Middle frontal gyrus (tissue), 1 donor: ENCODE results near the gene SAMD8.
"Not testable (repeated sequence)": the region's sequence is repeated elsewhere in the genome, so short reads cannot be mapped to it uniquely, and the experiment has no call there.

Experiments used
- DNase-seq: peaks from one replicate; pipeline ENCODE4 v3.0.0-alpha.2; 2015; ENCODE audit warnings: low spot score; ENCODE audit errors: extremely low spot score

Gene SAMD8

DNA sequence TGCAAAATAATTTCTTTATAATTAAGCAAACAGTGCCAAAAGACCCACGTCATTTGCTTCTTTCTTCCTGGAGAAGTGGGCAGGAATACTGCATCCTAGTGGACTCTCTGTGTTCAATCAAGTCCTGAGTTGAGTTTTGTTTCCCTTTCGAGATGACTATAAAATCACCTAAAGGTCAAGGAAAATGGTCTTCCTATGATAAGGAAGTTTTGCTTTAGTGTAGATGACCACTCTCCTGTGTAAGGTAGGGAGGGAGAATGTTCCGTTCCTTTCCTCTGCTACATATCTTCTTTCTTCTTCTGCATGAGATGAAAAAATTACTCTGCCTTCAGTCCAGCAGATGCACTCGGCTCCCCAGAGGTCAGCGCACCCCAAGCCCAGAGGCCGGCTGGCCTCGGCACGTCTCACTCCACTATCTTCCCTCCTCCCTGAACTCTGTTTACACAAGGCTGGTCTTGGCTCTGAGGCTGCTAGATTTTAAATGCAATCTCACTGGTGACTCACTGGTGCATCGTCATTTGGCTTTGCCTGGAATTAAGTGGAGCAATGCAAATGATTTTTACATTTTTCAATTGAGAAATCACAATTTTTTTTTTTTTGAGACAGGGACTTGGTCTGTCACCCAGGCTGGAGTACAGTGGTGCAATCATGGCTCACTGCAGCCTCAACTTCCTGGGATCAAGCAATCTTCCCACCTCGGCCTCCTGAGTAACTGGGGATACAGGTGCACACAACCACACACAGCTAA lies 80.5 kb downstream of the SAMD8 start:
- no peak for DNase-seq

DNA sequence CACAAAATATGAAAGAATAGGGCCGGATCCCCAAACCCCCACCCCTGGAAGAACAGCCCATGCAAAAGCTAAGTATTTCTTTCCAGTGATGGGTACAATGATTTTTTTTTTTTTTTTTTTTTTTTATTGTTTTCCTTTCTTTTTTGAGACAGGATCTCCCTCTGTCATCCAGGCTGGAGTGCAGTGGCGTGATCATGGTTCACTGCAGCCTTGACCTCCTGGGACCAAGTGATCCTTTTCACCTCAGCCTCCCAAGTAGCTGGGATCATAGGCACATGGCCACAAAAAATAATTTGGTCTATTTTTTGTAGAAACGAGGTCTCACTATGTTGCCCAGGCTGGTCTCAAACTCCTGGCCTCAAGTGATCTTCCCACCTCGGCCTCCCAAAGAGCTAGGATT lies 83.2 kb downstream of the SAMD8 start:
- DNase-seq: not testable (repeated sequence)

DNA sequence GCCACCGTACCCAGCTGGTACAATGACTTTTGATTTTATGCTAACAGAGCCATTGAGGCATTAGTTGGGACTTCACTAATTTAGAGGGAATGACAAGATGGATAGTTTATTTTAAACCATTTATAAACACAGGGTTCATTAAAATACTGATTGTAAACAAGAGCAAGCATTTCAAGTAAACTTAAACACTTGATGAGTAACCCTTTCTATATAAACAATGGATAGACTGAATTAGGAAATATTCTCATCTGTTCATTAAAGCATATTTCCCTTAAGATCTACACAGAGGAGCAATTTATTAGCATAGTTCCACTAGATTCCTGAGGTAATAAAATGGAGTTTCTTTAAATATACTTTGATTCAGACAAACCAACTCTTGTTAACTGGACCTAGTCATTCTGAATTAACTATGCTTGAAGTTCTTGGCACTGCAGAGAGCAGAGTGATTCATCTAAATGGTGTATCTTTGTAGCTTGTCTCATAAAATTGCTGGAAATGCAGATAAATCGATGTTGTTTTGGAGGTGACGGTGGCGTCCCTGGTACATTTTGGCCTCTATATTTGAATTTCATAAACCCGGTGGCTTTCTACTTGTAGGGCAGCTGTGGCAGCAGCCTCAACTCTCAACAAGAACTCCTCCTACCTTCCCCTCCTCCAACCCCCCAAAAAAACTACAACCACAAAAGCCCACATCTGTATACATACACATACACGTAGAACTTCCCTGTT lies 83.7 kb downstream of the SAMD8 start:
- no peak for DNase-seq

DNA sequence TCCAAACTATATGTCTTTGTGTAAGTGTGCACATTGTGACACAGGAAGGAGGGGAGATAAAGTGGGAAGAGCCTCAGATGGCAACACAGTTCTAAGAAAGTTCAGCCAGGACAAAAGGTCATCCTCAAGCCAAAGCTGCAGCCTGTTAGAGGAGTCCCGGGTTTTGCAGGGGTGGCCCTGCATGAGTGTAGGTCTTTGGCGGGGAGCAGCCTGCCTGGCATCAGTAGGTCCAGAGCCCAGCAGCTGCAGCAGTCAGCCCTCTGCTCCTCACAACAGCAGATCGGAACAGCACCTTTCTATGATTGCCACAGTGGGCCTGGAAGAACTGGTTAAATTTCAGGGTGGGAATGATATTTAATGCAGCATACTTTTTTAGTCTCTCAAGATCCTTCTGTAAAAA lies 85.6 kb downstream of the SAMD8 start:
- DNase-seq: no peak

DNA sequence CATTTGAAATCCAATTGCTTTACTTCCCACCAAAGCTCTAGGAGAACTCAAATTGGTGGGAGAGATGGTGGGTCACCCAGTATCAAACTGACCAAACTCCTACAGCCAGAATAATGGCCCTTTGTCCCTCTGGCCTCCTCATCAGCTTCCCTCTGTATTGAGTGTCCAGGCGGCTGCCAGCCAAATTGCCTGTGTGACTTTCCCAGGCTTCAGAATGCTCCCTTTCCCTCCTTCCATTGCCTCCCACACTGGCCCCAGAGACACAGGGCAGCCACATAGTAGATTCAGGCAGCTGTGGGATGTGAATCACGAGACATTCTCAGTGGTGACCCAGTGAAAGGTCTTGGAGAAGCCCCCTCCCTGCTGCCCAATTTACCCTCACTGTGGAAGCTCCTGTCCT lies 86.5 kb downstream of the SAMD8 start:
- DNase-seq: no peak

DNA sequence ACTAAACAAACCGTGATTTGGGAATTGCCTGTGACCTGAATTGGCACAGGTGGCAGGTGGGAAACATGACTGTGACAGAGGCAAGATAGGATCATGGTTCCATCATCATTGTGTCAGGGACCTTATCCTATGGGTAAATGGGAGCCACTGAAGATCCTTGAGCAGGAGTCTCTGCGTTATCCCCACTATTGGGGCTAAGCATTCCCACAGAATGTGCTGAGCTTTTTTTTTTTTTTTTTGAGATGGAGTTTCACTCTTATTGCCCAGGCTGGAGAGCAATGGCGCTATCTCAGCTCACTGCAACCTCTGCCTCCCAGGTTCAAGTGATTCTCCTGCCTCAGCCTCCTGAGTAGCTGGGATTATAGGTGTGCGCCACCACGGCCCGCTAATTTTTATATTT lies 88.5 kb downstream of the SAMD8 start:
- DNase-seq: not testable (repeated sequence)

DNA sequence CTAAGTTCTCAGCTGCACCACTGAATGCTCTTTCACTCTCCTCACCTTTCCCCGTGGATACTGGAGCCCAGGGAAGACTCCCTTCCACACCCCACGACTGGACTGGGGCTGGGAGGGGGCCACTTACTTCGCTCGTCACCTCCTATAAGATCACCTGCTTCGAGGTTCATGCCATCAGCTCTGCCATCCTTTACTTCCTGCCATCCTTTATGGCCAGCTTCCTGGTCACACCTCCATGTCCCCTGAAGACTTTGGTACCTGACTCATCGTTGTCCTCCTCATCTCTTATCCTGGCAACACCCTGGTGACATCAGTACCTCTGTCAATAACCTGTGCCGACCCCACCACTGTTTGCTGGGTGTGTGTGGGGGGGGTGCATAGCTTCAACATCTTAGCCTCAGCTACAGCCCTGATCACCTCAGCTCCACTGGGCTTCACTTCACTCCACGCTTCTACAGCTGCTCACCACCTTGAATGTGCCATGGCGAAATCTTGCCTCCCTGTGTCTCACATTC lies 90.4 kb downstream of the SAMD8 start:
- DNase-seq: no peak

DNA sequence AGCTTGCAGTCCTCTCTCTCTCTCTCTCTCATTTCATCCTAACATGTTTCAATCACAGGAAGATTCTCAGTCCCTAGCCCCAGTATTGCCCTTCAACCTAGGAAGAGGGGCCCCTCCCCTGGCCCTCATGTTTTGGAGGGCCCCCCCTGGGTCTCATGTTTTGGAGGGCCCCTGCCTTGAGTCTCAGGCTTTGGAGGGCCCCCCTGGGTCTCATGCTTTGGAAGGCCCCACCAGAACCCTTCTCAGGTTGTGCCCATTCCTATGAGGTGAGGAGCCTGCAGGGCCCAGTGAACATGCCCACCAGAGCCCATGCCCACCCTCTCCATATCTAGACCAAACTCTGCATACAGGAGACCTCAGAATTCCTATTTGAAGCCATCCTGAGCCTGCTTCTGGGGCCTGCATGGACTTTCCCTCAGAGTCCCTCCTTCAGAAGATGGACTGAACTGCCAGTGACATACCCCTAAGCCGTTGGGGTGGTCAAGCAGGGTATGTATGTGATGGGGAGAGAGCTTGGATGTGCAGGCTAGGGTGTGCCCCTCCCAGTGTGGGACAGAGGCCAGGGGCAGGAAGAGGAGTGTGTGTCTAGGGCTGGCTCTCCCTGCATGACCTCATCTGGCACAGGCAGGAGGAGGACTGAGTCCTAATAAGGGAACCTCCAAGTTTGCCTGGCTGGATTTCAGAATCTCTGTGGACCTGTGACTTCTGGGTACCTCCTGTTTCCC lies 91.0 kb downstream of the SAMD8 start:
- DNase-seq: no peak

DNA sequence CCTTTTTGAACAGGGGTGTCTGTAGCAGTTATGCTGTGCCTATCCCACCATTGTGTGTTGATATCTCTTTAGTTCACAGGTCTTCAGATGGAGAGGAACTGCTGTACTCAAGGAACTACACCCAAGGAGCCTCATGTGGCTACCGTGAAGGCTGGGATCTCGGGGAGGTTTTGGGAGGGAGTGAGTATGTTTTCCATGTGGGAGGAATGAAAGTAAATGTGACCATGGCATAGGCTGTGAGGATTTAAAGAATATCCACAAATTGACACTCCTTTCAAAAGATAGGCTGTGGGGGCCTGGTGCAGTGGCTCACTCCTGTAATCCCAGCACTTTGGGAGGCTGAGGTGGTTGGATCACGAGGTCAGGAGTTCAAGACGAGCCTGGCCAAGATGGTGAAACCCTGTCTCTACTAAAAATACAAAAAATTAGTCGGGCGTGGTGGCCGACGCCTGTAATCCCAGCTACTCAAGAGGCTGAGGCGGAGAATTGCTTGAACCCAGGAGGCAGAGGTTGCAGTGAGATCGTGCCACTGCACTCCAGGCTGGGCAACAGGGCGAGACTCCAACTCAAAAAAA lies 91.7 kb downstream of the SAMD8 start:
- DNase-seq: not testable (repeated sequence)

DNA sequence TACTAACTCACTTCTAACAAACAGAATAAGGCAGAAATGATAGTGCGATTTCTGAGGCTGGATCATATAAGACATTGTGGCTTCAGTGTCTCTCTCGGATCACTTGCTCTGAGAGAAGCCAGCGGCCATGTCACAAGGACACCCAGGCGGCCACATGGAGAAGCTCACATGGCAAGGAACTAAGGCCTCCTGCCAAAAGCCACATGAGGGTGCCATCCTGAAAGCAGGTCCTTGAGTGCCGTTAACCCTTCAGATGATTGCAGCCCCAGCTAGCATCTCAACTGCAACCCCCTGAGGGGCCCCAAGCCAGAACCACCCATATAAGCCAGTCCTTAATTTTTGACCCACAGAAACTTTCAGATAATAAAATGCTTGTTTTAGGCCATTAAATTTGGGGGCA lies 92.3 kb downstream of the SAMD8 start:
- DNase-seq: no peak

DNA sequence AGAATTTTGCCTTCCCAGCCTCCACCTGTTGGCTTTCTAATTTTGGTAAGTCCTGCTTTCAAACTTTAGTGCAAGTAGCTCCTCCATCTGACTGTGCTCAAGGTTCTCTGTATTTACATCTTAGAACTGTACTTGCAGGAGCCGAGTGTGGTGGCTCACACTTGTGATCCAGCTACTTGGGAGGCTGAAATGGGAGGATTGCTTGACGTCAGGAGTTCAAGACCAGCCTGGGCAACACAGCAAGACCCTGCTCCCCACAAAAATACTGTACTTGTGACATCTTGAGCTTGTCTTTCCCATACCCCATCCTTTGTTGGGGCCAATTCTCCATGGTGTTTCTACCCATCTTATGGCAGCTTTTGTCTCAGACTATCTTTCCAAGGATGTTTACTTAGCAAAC lies 94.5 kb downstream of the SAMD8 start:
- no peak for DNase-seq

DNA sequence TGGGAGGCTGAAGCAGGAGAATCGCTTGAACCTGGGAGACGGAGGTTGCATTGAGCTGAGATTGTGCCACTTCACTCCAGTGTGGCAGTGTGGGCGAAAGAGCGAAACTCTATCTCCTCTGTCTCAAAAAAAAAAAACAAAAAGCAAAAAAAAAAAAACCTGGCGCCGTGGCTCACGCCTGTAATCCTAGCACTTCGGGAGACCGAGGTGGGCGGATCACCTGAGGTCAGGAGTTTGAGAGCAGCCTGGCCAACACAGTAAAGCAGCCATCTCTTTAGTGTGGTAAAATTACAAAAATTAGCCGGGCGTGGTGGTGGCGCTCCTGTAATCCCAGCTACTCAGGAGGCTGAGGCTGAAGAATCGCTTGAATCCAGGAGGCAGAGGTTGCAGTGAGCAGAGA lies 95.2 kb downstream of the SAMD8 start:
- not testable (repeated sequence) for DNase-seq

DNA sequence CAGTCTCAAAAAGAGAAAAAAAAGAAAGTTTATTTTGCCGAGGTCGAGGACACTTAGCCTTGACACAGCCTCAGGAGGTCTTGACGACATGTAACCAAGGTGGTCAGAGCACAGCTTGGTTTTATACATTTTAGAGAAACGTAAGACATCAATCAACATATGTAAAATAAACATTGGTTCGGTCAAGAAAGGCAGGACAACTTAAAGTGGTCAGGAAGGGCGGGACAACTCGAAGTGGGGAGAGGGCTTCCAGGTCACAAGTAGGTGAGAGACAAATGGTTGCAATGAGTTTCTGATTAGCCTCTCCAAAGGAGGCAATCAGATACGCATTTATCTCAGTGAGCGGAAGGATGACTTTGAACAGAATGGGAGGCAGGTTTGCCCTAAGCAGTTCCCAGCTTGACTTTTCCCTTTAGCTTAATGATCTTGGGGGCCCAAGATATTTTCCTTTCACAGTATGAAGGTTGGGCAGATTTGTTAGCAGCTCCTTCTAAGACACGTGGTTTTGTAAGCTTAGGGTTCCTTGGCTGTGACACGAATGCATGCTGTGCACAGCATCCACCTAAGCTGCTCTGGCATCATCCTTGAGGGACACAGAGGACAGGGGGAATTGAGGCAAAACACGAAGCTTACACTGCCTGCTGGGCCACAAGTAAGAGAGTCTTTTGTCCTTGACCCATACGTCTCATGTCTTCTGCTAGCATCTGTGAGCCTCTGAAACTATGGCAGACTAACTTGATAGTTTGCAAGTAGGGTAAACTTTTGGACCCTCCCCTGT lies 95.8 kb downstream of the SAMD8 start:
- no peak for DNase-seq

DNA sequence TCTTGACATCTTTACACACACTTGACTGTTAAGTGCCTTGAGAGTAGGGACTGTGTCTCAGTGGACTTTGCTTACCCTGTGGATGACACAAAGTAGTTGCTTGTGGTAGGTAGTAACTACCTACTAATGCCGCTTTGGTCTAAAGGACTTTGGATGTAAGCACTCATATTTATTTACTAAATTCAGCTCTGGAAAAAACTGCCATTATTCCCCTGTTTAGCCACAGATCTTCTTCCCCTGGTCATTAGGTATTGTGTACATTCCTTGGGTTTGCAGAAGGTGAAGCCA lies 96.3 kb downstream of the SAMD8 start:
- no peak for DNase-seq

DNA sequence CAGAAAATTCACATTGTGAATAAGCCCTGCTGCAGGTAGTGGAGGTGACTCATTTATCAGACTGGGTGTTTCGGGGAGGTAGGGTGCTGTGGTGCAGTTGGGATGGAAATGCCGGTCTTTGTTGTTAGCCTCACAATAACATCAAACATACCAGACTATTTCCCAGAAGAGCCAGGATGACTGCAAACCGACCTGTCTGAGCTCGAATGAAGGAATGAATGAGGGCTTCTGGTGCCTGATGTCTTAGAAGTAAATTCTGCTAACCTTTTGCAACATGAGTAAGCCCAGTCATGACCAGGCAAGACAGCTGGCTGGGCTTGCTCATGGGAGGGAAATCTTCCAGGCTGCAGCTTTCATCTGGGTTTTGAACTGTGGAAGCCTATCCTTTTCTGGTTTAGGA lies 96.7 kb downstream of the SAMD8 start:
- DNase-seq: no peak

DNA sequence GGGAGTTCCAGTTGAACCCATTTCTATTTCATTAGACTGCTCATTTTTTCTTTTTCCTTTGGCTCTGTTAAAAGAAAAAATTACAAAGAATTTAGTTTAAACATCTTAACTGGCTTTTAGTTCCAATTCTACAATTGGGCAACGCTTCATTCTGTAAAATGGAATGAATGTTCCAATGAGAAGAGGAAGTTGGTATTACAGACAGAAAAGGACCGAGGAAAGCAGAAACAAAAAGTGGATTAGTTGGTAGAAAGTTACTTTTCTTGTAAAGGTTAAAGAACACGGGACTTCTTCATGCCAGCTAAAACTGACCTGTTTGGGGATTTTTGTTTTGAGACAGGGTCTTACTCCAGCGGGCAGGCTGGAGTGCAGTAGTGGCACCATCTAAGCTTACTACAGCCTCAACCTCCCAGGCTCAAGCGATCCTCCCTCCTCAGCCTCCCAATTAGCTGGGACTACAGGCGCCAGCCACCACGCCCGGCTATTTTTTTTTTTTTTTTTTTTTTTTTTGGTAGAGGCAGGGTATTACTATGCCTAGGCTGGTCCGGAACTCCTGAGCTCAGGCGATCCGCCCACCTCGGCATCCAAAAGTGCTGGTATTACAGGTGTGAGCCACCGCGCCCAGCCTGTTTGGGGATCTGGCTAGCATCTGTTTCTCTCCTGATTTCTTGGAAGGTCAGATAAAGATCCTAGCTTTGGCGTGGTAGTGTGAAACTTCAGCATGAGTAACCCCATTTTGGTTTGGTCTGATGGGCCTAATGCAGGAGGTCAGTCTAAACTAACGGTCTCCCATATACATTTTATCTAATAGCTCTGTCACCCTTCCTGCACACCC lies 97.8 kb downstream of the SAMD8 start:
- no peak for DNase-seq

DNA sequence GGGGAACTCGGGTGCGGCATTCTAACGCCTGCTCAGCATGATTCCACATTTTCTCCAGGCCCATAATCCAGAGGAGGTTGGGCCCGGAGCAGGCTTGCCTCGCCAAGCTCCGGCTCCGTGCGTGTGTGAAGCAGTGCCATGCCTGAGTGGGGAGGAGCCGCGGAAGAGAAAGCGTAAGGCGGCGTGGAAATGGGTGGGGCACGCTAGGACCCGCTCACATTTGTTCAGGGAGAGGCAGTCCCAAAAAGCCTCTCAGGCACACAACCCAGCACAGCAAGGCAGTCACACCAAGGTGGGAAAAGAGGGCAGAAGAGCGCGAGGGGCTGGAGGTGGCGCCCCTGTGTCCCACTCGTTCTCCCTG lies 98.4 kb downstream of the SAMD8 start:
- peak; percentile 64 for DNase-seq

DNA sequence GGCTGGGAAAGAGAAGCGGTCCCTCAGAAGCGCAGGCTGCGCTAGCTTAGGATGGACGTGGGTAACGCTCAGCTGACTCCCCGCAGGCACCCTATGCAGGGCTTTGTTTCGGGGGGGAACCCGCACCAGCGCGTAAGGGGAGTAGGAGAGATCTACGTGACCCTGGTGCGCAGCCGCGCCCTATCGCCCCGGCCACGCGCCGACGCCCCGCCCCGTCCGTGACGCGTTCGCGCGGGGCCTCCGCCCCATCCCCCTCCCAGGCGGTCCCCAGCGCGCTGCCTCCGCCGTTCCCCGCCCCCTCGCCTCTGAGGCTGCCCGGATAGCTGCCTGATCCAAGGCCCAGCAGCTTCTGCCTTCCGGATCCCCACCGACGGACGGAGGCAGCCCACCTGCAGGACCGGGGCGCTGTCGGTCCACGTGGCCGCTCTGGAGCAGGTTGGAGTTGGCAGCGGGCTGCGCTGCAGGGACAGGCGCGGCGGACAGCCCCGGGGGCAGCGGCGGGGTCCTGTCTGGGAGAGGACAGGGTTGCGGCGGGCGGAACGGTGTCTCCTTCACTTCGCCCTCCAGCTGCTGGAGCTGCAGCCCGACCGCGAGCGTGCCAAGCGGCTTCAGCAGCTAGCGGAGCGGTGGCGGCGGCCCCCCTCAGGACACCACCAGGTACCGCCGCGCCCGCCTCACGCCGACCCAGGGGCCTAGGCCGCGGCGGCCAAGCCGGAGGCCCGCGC lies 99.0 kb downstream of the SAMD8 start, which contains the start of gene VDAC2:
VDAC2 (plus strand) TSS at position 515 of the 725 bp plus-strand sequence. CDS start 363 bp downstream, outside the sequence.
- DNase-seq: peak; percentile 83

DNA sequence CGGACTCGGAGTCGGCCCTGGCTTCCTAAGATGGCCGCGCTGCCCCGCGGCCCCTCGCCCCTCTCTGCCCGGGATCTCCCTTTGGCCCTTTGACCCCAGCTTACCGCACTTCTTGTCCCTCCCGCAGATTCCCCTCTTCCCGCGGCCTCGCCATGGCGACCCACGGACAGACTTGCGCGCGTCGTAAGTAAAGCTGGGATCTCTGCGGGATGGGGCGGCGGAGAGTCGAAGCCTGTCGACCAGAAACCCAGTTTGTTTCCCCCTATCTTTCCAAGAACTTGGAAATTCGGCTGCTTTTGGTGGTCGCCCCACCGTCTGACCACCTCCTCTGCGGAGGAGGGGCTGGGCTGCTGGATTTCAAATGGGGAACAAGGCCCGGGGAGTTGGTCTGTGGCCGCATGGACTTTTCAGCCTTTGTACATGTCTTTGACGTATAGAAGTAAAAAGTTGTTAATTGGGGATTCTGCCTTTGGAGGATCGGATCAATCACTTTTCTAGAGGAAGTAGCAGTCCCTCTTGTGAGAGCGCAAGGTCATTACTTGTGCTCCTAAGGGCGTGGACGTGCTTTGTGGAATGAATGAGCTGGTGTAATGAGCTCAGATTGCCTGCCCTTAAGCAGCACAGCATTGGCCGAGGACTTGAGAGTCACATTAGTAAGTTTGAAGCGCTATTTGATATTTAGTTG lies 99.7 kb downstream of the SAMD8 start:
- no peak for DNase-seq
